MM.1S (cell line): ENCODE data around the gene CHPT1.

Experiments used
- DNase-seq: peaks from one replicate; pipeline ENCODE4 v3.0.0-alpha.2; 2015
- H2AFZ ChIP-seq: fragments of 300-600 bp; sonication (generic); 2 replicates; pipeline ENCODE4 v1.6.0; 2016; ENCODE audit warnings: antibody characterized with exemption, low read length
- H3F3A ChIP-seq: fragments of 300-600 bp; sonication (generic); 2 replicates; pipeline ENCODE4 v1.6.1; 2016; ENCODE audit warnings: mild to moderate bottlenecking, antibody characterized with exemption, low read length, moderate library complexity, mixed read lengths; ENCODE audit not compliant: insufficient read depth
- H3K27ac ChIP-seq: fragments of 300-600 bp; sonication (generic); 2 replicates; pipeline ENCODE4 v1.5.1; 2016; ENCODE audit warnings: mild to moderate bottlenecking, low read length
- H3K27me3 ChIP-seq: fragments of 300-600 bp; sonication (generic); replicated peaks from 2 replicates; pipeline ENCODE4 v1.6.0; 2016; ENCODE audit warnings: low read length; ENCODE audit not compliant: insufficient read depth
- H3K36me3 ChIP-seq: fragments of 300-600 bp; sonication (generic); replicated peaks from 2 replicates; pipeline ENCODE4 v1.6.1; 2016; ENCODE audit warnings: mild to moderate bottlenecking, low read length, mixed read lengths; ENCODE audit not compliant: insufficient read depth
- H3K4me1 ChIP-seq: fragments of 300-600 bp; sonication (generic); 2 replicates; pipeline ENCODE4 v1.6.1; 2016; ENCODE audit warnings: low read length, mixed read lengths
- H3K4me2 ChIP-seq: fragments of 300-600 bp; sonication (generic); 2 replicates; pipeline ENCODE4 v1.6.0; 2016; ENCODE audit warnings: low read depth, low read length
- H3K4me3 ChIP-seq: fragments of 300-600 bp; sonication (generic); 2 replicates; pipeline ENCODE4 v1.5.1; 2016; ENCODE audit warnings: low read length, mixed read lengths
- H3K79me2 ChIP-seq: fragments of 300-600 bp; sonication (generic); 2 replicates; pipeline ENCODE4 v1.6.1; 2016; ENCODE audit warnings: mixed run types, low read length, mixed read lengths
- H3K9ac ChIP-seq: fragments of 300-600 bp; sonication (generic); 2 replicates; pipeline ENCODE4 v1.6.1; 2016; ENCODE audit warnings: low read length, mixed read lengths
- H3K9me2 ChIP-seq: fragments of 300-600 bp; sonication (generic); replicated peaks from 2 replicates; pipeline ENCODE4 v1.6.1; 2016; ENCODE audit warnings: mild to moderate bottlenecking, low read length, mixed read lengths; ENCODE audit not compliant: insufficient read depth
- H3K9me3 ChIP-seq: fragments of 300-600 bp; sonication (generic); replicated peaks from 2 replicates; pipeline ENCODE4 v1.6.1; 2016; ENCODE audit warnings: mild to moderate bottlenecking, low read length, mixed read lengths; ENCODE audit not compliant: insufficient read depth
- H4K20me1 ChIP-seq: fragments of 300-600 bp; sonication (generic); 2 replicates; pipeline ENCODE4 v1.6.1; 2016; ENCODE audit warnings: mild to moderate bottlenecking, low read length, moderate library complexity, mixed read lengths; ENCODE audit not compliant: insufficient read depth
- EZH2 ChIP-seq: fragments of 300-600 bp; sonication (generic); optimal IDR thresholded peaks from 2 replicates; pipeline ENCODE3; 2017; ENCODE audit warnings: low read depth, mild to moderate bottlenecking, antibody characterized with exemption, low read length, mixed read lengths
- EZH2phosphoT487 ChIP-seq: fragments of 300-600 bp; sonication (generic); IDR thresholded peaks from 2 replicates; pipeline ENCODE4 v1.6.1; 2018; ENCODE audit warnings: antibody characterized with exemption, low read length
- TF ChIP-seq, protein P1 (sequence below): fragments of 300-600 bp; sonication (generic); IDR thresholded peaks from 2 replicates; pipeline ENCODE4 v1.5.1; 2016; ENCODE audit warnings: antibody characterized with exemption, low read length, mixed read lengths

The CHPT1 gene

GRCh38 chr12:101713930-101714329 is 16.5 kb downstream of the CHPT1 start:
- Histone ChIP-seq H3K9me3 (no peaks in the 10 kb centered on the region), H3K36me3 (no peaks in the 10 kb centered on the region), H3K4me2 (no peak overlapping the region), H3K27ac (no peak overlapping the region), H3K9ac (no peak overlapping the region), H3F3A (0 out of 2 replicates have a peak, but pooled peaks cover 3% of the 10 kb centered on the region), H3K9me2 (no peaks in the 10 kb centered on the region), H2AFZ (no peak overlapping the region), H3K27me3 (no peaks in the 10 kb centered on the region), H3K4me1 (peaks cover 9% of the 10 kb centered on the region), H3K79me2 (peaks cover 55% of the 10 kb centered on the region), H3K4me3 (no peak overlapping the region), H4K20me1 (0 out of 2 replicates have a peak, but pooled peaks cover 4% of the 10 kb centered on the region)
- TF ChIP-seq EZH2 (no peak), EZH2phosphoT487 (no peak)
- TF ChIP-seq, protein P1, sequence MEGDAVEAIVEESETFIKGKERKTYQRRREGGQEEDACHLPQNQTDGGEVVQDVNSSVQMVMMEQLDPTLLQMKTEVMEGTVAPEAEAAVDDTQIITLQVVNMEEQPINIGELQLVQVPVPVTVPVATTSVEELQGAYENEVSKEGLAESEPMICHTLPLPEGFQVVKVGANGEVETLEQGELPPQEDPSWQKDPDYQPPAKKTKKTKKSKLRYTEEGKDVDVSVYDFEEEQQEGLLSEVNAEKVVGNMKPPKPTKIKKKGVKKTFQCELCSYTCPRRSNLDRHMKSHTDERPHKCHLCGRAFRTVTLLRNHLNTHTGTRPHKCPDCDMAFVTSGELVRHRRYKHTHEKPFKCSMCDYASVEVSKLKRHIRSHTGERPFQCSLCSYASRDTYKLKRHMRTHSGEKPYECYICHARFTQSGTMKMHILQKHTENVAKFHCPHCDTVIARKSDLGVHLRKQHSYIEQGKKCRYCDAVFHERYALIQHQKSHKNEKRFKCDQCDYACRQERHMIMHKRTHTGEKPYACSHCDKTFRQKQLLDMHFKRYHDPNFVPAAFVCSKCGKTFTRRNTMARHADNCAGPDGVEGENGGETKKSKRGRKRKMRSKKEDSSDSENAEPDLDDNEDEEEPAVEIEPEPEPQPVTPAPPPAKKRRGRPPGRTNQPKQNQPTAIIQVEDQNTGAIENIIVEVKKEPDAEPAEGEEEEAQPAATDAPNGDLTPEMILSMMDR = no peak
- no peak for DNase-seq

DNA sequence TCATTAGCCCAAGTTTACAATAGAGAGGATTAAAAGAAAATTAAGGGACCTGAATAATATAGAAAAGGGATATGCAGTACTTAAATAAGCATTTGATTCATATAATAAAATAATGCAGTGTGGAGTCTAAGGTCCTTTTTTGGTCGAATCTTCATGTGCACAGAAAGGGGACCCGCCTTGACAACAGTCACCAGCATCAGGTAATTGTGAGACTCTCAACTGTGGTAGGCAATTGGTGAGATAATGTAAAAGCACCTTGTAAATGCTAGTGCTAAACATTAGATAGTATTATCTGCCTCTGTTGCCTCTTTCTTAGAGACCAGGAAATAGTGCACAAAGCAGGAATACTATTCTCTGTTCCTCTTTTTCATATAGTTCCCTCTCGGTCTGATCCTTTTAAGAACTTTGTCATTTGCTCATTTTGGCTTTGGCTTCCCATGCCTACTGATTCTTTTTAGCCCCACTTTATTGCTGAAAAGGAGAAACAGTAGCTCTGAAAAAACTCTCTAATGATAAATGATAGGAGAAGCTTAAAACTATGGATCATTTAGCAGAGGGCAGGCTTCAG is 17.5 kb downstream of the CHPT1 start:
- TF ChIP-seq, protein P1 = no peak
- TF ChIP-seq EZH2phosphoT487 = no peak
- TF ChIP-seq EZH2 = no peak
- Histone ChIP-seq H3K27me3 (no peaks in the 10 kb centered on the region), H3K9ac (no peak overlapping the region), H3K4me3 (no peak overlapping the region), H3F3A (0 out of 2 replicates have a peak, but pooled peaks cover 3% of the 10 kb centered on the region), H3K36me3 (no peaks in the 10 kb centered on the region), H3K4me1 (no peaks in the 10 kb centered on the region), H3K79me2 (peaks cover 45% of the 10 kb centered on the region), H3K9me3 (no peaks in the 10 kb centered on the region), H3K4me2 (no peak overlapping the region), H2AFZ (no peak overlapping the region), H3K27ac (no peak overlapping the region), H4K20me1 (0 out of 2 replicates have a peak, but pooled peaks cover 4% of the 10 kb centered on the region), H3K9me2 (no peaks in the 10 kb centered on the region)
- no peak for DNase-seq

- H3K4me1 ChIP-seq = no peaks in the 10 kb centered on the region
- no peak overlapping the region for H2AFZ ChIP-seq
- no peak overlapping the region for H3K27ac ChIP-seq
- no peaks in the 10 kb centered on the region for H3K27me3 ChIP-seq
- H3K79me2 ChIP-seq = 0 out of 2 replicates have a peak, but pooled peaks cover 3% of the 10 kb centered on the region
- no peaks in the 10 kb centered on the region for H3K9me3 ChIP-seq
- H3K4me2 ChIP-seq = no peak overlapping the region
- H3F3A ChIP-seq = 0 out of 2 replicates have a peak, but pooled peaks cover 2% of the 10 kb centered on the region
- no peak overlapping the region for H3K9ac ChIP-seq
- H3K36me3 ChIP-seq = no peaks in the 10 kb centered on the region; the same call in 1 of the 2 replicates
- no peak for DNase-seq
- no peaks in the 10 kb centered on the region for H3K9me2 ChIP-seq
- H3K4me3 ChIP-seq = no peak overlapping the region
- no peaks in the 10 kb centered on the region for H4K20me1 ChIP-seq
- no peak for TF ChIP-seq EZH2phosphoT487
- TF ChIP-seq EZH2 = no peak
- TF ChIP-seq, protein P1 = no peak
Measured at GRCh38 chr12:101719566-101719965, 22.1 kb downstream of the CHPT1 start.
